Uterus (tissue), 4 donors: Measurements from ENCODE around the gene GASK1B. TPM values are rescaled to one million over a fixed set of nuclear protein-coding genes. Genes with fewer than 3 reads are reported as not detected.

Experiments used
- DNase-seq, 2 donors: peaks; one replicate each; pipeline ENCODE4 v3.0.0-alpha.2; 2019 to 2020
- H3K27ac ChIP-seq, 2 donors: fragments of 200-600 bp; sonication (generic); 1 replicate in 1 of 2; 2 replicates in 1 of 2; pipeline ENCODE4 v1.5.1; 2016 to 2018
- H3K27me3 ChIP-seq, 2 donors: fragments of 200-600 bp; sonication (generic); one replicate each; pipeline ENCODE4 v1.5.1; 2018 to 2019; ENCODE audit warnings: control low read depth in 1 of 2
- H3K36me3 ChIP-seq, 2 donors: fragments of 200-600 bp; sonication (generic); one replicate each; pipeline ENCODE4 v1.5.1; 2019; ENCODE audit warnings: control low read depth in 1 of 2
- H3K4me1 ChIP-seq, 2 donors: fragments of 200-600 bp; sonication (generic); one replicate each; pipeline ENCODE4 v1.5.1; 2018 to 2019; ENCODE audit warnings: control low read depth in 1 of 2
- H3K4me3 ChIP-seq, 2 donors: fragments of 200-600 bp; sonication (generic); 1 replicate in 1 of 2; 2 replicates in 1 of 2; pipeline ENCODE4 v1.5.1; 2018 to 2019; ENCODE audit warnings: mild to moderate bottlenecking in 1 of 2
- H3K9me3 ChIP-seq, 2 donors: fragments of 200-600 bp; sonication (generic); one replicate each; pipeline ENCODE4 v1.5.1; 2019; ENCODE audit warnings: control low read depth in 1 of 2
- CTCF ChIP-seq, 4 experiments: fragments of 200-600 bp in 2 of 4; fragments of 450-650 bp in 2 of 4; sonication (generic) in 2 of 4; IDR thresholded peaks; one replicate each; pipeline ENCODE4 v1.5.1; 2016 to 2019; ENCODE audit warnings: antibody characterized with exemption in 4 of 4, mild to moderate bottlenecking in 2 of 4, moderate library complexity in 1 of 4
- POLR2A ChIP-seq, 2 donors: fragments of 450-650 bp; IDR thresholded peaks; one replicate each; pipeline ENCODE4 v1.6.1; 2016; ENCODE audit warnings: antibody characterized with exemption in 2 of 2, mild to moderate bottlenecking in 1 of 2, moderate library complexity in 1 of 2
- intact Hi-C: fragments of 100-400 bp; cut with DNase I; formaldehyde crosslinking; loops from one replicate; pipeline ENCODE4 v1.15.1; 2023; ENCODE audit warnings: low total_unique reads
- total RNA-seq, 4 donors: library from RNA; depleted of rRNA in 3 of 4; stranded (reverse); fragments of >200 nt in 3 of 4; gene quantifications; one replicate each; pipeline versions ENCODE4 v1.1.0 to v1.2.4, GENCODE V29; 2014 to 2023
- donor health status: DM: yes; HTN: yes; CAD: no.

Gene GASK1B
- total RNA-seq, 4 donors from 2014 or later, result 54.7 to 135 (median 62.7) TPM

GRCh38 chr4:158155656-158156356 is 17.0 kb downstream of the GASK1B start:
- peaks cover 0 to 4% of the 10 kb centered on the region in 2 donors for H3K4me1 ChIP-seq
- H3K27ac ChIP-seq, result peak overlapping the region; percentile 90 to 97
- no peaks in the 10 kb centered on the region for H3K36me3 ChIP-seq
- no peaks in the 10 kb centered on the region for H3K27me3 ChIP-seq
- no peak overlapping the region for H3K4me3 ChIP-seq
- DNase-seq, result no peak
- H3K9me3 ChIP-seq, result no peaks in the 10 kb centered on the region
- no peak for TF ChIP-seq CTCF (IDR thresholded peaks at IDR 0.05)
- TF ChIP-seq POLR2A (IDR thresholded peaks at IDR 0.05), result no peak
- intact Hi-C loops, result no loop called here

DNA sequence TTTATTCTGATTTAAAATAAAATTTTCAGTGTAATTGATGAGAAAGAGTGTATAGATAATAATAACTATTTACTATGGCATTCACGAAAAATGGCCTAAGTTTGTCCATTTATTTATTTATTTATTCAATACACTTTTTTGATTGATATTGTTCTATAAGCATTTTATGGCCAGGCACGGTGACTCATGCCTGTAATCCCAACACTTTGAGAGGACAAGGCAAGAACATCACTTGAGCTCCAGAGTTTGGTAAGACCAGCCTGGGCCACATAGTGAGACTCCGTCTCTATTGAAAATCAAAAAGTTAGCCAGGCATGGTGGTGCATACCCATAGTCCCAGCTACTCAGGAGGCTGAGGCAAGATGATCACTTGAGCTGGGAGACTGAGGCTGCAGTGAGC is 25.7 kb downstream of the GASK1B start:
- no peak for TF ChIP-seq CTCF (IDR thresholded peaks at IDR 0.05)
- TF ChIP-seq POLR2A (IDR thresholded peaks at IDR 0.05), result no peak
- H3K27ac ChIP-seq, result no peak overlapping the region
- H3K9me3 ChIP-seq, result no peaks in the 10 kb centered on the region
- H3K27me3 ChIP-seq, result no peaks in the 10 kb centered on the region
- no peaks in the 10 kb centered on the region for H3K4me1 ChIP-seq
- intact Hi-C loops, result no loop called here
- H3K36me3 ChIP-seq, result no peaks in the 10 kb centered on the region
- H3K4me3 ChIP-seq, result no peak overlapping the region
- no peak for DNase-seq

DNA sequence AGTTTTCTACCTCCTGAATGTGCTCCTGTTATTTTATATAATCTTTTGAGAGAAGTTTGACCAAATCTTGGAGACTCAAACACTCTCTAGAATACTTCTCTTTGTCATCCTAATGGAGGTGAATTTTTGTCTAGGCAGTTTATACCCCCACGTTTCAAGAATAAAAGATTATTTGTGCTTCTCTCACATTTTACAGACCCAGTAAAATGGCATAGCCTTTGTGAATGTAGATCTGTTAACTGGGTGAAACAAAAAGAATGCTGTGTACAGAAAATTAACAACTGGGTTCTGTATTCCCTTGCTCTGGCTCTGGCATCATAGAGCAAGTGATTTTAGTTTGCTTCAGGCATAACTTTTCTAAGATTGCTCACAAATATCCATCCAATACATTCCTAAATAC is 26.1 kb downstream of the GASK1B start:
- H3K4me1 ChIP-seq, result no peaks in the 10 kb centered on the region
- no peaks in the 10 kb centered on the region for H3K27me3 ChIP-seq
- no peak overlapping the region for H3K27ac ChIP-seq
- intact Hi-C loops, result no loop called here
- no peaks in the 10 kb centered on the region for H3K36me3 ChIP-seq
- no peaks in the 10 kb centered on the region for H3K9me3 ChIP-seq
- no peak overlapping the region for H3K4me3 ChIP-seq
- DNase-seq, result no peak
- TF ChIP-seq CTCF (IDR thresholded peaks at IDR 0.05) (no peak), POLR2A (IDR thresholded peaks at IDR 0.05) (no peak)

GRCh38 chr4:158139086-158139485 is 33.7 kb downstream of the GASK1B start:
- Histone ChIP-seq H3K27ac (peak overlapping the region; percentile 2 to 49), H3K4me3 (no peak overlapping the region), H3K4me1 (peaks cover 0 to 11% of the 10 kb centered on the region in 2 donors), H3K9me3 (no peaks in the 10 kb centered on the region), H3K36me3 (no peaks in the 10 kb centered on the region), H3K27me3 (no peaks in the 10 kb centered on the region)
- no peak for DNase-seq
- TF ChIP-seq POLR2A (IDR thresholded peaks at IDR 0.05), result no peak
- TF ChIP-seq CTCF (IDR thresholded peaks at IDR 0.05), result no peak
- intact Hi-C loops, result no loop called here

DNA sequence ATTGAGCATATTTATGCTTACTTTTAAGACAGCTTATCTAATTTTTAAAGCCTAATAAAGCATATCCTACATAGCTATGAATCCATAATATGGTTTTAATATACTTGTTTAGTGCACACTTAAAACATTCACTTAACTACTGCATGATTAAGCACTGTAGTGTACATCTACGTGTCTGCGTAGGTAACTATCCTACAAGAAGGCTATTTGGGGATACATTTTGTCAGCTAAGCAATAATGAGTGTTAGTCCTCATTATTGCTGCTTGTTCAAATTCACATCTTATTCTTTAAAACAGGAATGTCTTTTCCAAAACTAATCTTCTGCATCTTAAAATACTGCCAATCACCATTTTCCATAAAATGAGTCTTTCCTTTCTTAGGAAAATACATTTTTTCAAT is 38.6 kb downstream of the GASK1B start:
- Histone ChIP-seq H3K36me3 (no peaks in the 10 kb centered on the region), H3K4me1 (peaks cover 0 to 11% of the 10 kb centered on the region in 2 donors), H3K27me3 (no peaks in the 10 kb centered on the region), H3K27ac (no peak overlapping the region), H3K9me3 (no peaks in the 10 kb centered on the region), H3K4me3 (no peak overlapping the region)
- TF ChIP-seq CTCF (IDR thresholded peaks at IDR 0.05) (no peak), POLR2A (IDR thresholded peaks at IDR 0.05) (no peak)
- intact Hi-C loops, result no loop called here
- DNase-seq, result no peak
